Measurements from ENCODE around the gene DEF6. TPM values are rescaled to one million over a fixed set of nuclear protein-coding genes. Genes with fewer than 3 reads are reported as not detected.

Gene DEF6
- total RNA-seq, 1 experiment from 2014 or later: 5.6 TPM

DNA sequence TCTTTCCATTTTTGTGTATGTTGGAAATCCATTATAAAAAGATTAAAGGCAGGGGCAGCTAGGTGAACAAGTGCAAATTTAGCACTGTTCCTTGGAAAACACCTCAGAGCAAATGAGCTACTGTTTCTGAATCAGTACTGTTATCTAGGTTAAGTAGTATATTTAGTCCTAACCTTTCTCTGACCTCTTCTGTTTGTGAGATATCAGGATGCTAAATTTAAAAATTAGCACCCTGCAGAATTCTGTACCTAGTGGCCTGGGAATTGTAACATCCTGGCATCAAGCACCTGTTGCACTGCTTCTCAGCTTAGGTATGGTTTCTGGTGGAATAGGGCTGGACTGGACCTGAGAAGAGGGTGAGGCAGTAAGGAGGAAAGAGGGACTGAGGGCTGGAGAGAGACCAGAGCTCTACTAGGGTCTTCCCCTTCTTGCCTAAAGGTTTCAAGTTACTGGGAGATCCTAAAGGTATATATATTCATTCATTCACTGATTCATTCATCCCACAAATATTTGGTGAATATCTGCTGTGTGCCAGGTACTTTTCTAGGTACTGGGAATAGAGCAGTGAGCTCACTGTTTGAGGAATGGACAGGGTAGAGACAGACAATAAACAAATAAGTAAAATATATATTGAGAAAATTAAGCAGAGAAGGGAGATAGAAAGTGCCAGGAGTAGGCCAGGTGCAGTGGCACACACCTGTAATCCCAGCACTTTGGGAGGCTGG lies 32.9 kb upstream of the DEF6 start:
- Histone ChIP-seq H3K27ac (ENCODE audit: insufficient read length, low read depth, low read length) (no peak overlapping the region), H3K4me1 (ENCODE audit: insufficient read depth, low read length) (peaks cover 2% of the 10 kb centered on the region; the same call in 1 of the 2 replicates), H2BK15ac (ENCODE audit: low read depth, low read length) (no peak overlapping the region)

More for the DNA sequence above, 32.9 kb upstream of the DEF6 start:
- Mint-ChIP-seq H3K9me3 (no peaks in the 10 kb centered on the region), H3K27me3 (ENCODE audit: low read depth) (0 out of 2 replicates have a peak, but pooled peaks cover 2% of the 10 kb centered on the region), H3K36me3 (ENCODE audit: insufficient read depth in 1 of 3, low read depth in 3 of 3) (no peaks in the 10 kb centered on the region), H3K27ac (no peak overlapping the region), H3K4me3 (no peak overlapping the region), H3K4me1 (peaks cover 12 to 14% of the 10 kb centered on the region in 2 experiments)
- Histone ChIP-seq H2BK12ac (ENCODE audit: insufficient read length, low read depth, low read length) (no peak overlapping the region), H2AFZ (ENCODE audit: low read length) (no peak overlapping the region), H3K4me2 (ENCODE audit: insufficient read depth, insufficient read length, low read length) (no peak overlapping the region), H2BK120ac (ENCODE audit: low read depth, low read length, poor library complexity, severe bottlenecking) (no peak overlapping the region), H4K91ac (ENCODE audit: insufficient read length, low read depth, low read length) (no peak overlapping the region), H3K4ac (ENCODE audit: low read depth, low read length) (no peak overlapping the region), H2BK5ac (ENCODE audit: insufficient read length, low read length) (no peak overlapping the region), H3K79me1 (ENCODE audit: insufficient read depth, low read depth, low read length, poor library complexity, severe bottlenecking) (no peaks in the 10 kb centered on the region), H3K23ac (ENCODE audit: insufficient read length, low read depth, low read length) (no peak overlapping the region), H3K18ac (ENCODE audit: insufficient read length, low read depth, low read length) (no peak overlapping the region), H3K27me3 (ENCODE audit: insufficient read depth, low read length) (no peaks in the 10 kb centered on the region), H3K56ac (ENCODE audit: insufficient read length, low read depth, low read length) (no peak overlapping the region), H3K23me2 (ENCODE audit: insufficient read length, low read depth, low read length, poor library complexity, severe bottlenecking) (peaks cover 6% of the 10 kb centered on the region), H3K79me2 (ENCODE audit: insufficient read depth, low read length) (no peaks in the 10 kb centered on the region), H3K9me3 (ENCODE audit: control insufficient read depth, low read depth, low read length) (no peaks in the 10 kb centered on the region), H3K14ac (ENCODE audit: insufficient read depth, low read length) (no peak overlapping the region), H2AK5ac (ENCODE audit: insufficient read length, low read length) (no peak overlapping the region), H4K20me1 (ENCODE audit: control insufficient read depth, insufficient read depth, insufficient read length) (no peaks in the 10 kb centered on the region), H3K9ac (ENCODE audit: extremely low read depth, insufficient read length, low read length) (no peak overlapping the region), H2BK20ac (ENCODE audit: low read depth, low read length, poor library complexity, severe bottlenecking) (no peak overlapping the region), H4K5ac (ENCODE audit: insufficient read length, low read depth, low read length) (no peak overlapping the region), H3T11ph (ENCODE audit: low read length) (no peak overlapping the region), H4K8ac (replicated peaks; ENCODE audit: insufficient read length, low read depth, low read length) (no peak overlapping the region)
- no peak for DNase-seq
- TF ChIP-seq, protein P1, sequence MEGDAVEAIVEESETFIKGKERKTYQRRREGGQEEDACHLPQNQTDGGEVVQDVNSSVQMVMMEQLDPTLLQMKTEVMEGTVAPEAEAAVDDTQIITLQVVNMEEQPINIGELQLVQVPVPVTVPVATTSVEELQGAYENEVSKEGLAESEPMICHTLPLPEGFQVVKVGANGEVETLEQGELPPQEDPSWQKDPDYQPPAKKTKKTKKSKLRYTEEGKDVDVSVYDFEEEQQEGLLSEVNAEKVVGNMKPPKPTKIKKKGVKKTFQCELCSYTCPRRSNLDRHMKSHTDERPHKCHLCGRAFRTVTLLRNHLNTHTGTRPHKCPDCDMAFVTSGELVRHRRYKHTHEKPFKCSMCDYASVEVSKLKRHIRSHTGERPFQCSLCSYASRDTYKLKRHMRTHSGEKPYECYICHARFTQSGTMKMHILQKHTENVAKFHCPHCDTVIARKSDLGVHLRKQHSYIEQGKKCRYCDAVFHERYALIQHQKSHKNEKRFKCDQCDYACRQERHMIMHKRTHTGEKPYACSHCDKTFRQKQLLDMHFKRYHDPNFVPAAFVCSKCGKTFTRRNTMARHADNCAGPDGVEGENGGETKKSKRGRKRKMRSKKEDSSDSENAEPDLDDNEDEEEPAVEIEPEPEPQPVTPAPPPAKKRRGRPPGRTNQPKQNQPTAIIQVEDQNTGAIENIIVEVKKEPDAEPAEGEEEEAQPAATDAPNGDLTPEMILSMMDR (conservative IDR thresholded peaks at IDR 0.05): no peak
